RPMI7951 (cell line): Measurements from ENCODE around the gene PNMA6A. TPM values are rescaled to one million over a fixed set of nuclear protein-coding genes. Genes with fewer than 3 reads are reported as not detected.
A peak's percentile ranks its signal among the peaks of the same experiment; 100 is the strongest.
"Not testable (repeated sequence)": the region's sequence is repeated elsewhere in the genome, so short reads cannot be mapped to it uniquely, and the experiment has no call there.

Experiments
- DNase-seq: peaks from one replicate; pipeline ENCODE4 v3.0.0-alpha.2; 2012; ENCODE audit warnings: low read depth
- total RNA-seq: library from RNA; depleted of rRNA; stranded (reverse); fragments of >200 nt; shearing (Covaris generic); gene quantifications from 2 replicates; pipeline ENCODE4 v1.2.3, GENCODE V29; 2014; rRNA removed

Gene PNMA6A
- 0.10 and 0.12 TPM in 2 replicates for total RNA-seq

DNA sequence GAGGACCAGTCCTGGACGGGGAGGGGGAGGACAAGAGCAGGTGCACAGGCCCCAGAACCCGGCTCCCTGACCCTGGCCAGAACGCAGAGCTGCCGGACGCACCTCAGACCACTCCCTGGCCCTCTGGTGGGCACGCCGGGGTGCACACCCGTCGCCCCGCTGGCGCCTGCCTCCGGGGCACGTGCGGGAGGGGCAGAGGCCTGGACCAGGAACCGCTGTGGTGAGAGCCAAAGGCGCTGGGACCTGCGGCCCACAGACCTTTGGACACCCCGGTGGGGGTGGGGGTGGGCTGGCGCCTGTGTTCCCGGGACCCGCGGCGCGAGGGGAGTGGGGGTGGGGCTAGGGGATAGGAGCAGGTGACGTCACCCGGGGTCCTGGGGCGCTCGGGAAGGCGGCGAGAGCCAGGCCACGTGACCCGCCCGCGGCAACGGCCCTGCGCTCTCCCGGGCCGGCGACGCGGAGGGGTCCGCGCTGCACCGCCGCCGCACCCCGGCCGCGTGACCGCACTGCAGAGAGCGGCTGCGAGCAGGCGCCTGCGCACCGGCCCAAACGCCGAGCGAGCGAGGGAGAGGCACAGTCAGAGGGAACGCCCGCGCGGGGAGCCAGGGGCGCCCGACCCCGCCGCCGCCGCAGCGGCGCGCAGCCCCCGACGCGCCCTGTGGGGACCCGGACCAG is at the start of gene PNMA6A:
PNMA6A (plus strand) TSS at position 546 of the 675 bp plus-strand sequence. CDS start 609 bp downstream, outside the sequence.
- not testable (repeated sequence) for DNase-seq

DNA sequence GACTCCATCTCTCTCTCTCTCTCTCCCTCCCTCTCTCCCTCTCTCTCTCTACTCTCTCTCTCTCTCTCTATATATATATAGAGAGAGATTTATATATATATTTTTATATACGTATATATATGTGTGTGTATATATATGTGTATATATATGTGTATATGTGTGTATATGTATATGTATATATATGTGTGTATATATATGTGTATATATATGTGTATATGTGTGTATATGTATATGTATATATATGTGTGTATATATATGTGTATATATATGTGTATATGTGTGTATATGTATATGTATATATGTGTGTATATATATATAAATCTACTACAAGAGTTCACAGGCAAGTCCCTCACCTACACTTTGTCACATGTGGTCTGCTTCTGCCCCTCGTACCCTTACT is 45.8 kb upstream of the PNMA6A start:
- DNase-seq, result not testable (repeated sequence)

GRCh38 chrX:153028487-153028886 is 43.8 kb upstream of the PNMA6A start:
- DNase-seq, result not testable (repeated sequence)

GRCh38 chrX:153029162-153029561 is 43.1 kb upstream of the PNMA6A start:
- DNase-seq, result no peak

DNA sequence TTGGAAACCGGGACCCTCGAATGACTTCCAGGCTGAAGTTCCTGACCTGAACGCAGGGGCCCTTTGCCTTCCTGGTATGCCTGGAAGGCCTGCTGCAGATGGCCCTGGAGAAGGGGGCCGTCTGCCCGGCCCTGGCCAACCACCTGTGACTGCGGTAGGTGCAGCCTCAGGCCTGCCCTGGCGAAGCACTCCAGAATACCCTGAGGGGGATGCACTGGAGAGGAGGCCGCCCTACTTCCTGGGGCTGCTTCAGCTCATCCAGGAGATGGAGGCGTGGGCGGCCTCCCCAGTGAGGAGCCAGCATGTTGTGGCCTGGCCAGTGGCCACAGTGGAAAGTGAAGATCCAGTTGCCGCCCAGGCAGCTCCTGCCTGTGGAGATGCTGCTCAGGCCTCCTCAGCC is 42.4 kb upstream of the PNMA6A start:
- DNase-seq, result no peak

DNA sequence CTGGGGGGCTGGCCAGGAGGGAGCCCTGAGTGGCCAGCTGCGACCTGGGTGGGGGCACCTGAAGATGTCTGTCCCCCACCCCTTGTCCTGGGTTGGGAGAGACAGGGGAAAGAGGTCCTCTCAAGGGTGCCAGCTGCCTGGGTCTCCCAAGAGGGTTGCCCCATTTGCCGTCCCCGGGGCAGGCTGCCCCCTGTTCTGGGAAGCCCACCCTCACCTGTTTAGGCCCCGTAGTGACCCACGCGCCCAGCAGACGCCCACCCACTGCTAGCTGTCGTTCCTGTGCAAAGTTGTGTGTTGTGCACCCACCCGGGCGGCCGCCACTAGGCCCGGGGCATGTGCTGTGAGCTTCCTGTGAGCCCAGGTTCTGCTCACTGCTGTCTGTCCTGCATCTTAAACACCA is 41.5 kb upstream of the PNMA6A start:
- DNase-seq, result no peak

DNA sequence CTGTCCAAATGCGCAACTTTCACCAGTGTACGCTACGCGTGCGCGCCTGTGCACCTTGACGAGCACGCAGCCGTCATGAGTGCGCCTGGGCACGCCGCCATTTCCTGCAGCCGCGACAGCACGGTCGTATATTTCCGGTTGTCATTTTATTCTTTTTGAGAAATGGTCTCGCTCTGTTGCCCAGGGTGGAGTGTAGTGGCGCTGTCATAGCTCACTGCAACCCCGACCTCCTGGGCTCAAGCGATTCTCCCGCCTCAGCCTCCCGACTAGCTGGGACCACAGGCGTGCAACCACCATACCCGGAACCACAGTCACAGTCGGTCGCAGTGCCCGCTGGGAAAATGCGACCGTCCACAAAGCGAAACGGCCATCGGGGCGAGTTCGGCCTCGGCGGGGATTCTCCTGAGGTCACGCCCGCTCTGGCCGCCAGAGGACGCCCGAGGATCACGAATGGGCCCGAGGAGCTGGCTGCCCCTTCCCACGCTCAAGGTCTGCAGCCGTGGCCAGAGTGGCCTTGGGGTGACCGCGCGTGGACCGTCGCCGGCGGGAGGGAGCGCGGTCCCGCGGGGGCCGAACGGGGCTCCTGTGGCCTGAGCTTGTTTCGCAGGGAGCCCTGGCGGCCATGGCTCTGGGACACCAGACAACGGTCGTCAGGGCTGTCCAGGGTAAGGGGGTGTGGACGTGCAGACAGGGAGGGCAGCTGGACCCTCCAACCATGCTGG is 39.7 kb upstream of the PNMA6A start:
- peak; percentile 57 for DNase-seq

- DNase-seq, result no peak
Measured at GRCh38 chrX:153049093-153049492, 23.2 kb upstream of the PNMA6A start.

GRCh38 chrX:153052534-153052933 is 19.7 kb upstream of the PNMA6A start:
- no peak for DNase-seq

GRCh38 chrX:153055871-153056749 is 16.1 kb upstream of the PNMA6A start, which contains the start of gene PNMA3:
TSS of gene PNMA3 (plus strand) at chrX:153056470. CDS start at chrX:153057056, 586 bp downstream.
- no peak for DNase-seq

- no peak for DNase-seq
Measured at GRCh38 chrX:153057281-153057680, 15.0 kb upstream of the PNMA6A start.

DNA sequence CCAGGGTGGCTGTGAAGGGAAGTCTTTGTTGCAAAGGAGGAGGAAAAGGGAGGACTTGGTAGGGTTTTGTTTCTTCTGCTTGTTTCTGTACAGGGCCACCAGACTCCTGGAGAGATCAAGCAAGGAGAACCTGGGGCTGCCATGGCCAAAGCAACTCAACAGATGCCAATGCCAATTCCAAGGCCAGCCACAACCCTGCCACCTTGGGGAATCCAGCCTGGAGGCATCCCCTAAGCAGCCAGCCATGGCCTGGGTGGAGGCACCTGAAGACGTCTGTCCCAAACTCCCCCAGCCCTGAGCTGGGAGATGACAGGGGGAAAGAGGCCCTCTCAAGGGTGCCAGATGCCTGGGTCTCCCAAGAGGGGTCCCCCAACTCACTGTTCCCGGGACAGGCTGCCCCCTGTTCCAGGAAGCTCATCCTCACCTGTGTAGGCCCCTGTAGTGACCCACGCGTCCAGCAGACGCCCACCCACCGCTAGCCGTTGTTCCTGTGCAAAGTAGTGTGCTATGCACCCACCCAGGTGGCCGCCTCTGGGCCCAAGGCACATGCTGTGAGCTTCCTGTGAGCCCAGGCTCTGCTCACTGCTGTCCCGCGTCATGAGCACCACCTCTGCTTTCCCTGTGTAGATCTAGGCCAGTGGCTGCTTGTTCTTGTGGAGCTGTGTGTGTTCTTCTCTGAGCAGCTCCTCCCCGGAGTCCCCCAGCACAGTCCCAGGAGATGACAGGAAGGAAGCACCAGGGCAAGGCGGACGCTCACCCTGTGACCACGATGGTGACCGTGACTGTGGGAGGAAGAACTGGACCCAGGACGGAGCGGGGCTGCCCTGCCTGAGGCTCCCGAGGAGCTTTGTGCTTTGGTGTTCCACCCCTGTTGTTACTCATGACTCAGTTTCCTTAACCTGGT is 12.8 kb upstream of the PNMA6A start:
- DNase-seq, result no peak

DNA sequence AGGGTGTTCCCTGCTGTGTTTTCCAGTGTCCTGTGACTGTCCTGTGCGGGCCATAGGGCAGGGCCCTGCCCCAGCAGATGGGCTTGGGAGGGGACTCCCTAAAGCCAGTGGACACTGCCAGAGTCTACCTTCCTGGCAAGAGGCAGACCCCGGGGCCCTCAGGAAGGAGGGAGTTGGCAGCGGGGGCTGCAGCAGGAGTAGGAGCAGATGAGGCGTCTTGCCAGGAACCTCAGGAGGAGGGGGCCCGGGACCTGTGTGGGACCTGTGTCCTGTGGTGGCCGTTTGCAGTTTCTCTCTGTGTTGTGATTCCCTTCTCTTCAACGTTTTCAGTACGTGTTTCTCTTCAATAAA is 12.2 kb upstream of the PNMA6A start:
- DNase-seq, result no peak

DNA sequence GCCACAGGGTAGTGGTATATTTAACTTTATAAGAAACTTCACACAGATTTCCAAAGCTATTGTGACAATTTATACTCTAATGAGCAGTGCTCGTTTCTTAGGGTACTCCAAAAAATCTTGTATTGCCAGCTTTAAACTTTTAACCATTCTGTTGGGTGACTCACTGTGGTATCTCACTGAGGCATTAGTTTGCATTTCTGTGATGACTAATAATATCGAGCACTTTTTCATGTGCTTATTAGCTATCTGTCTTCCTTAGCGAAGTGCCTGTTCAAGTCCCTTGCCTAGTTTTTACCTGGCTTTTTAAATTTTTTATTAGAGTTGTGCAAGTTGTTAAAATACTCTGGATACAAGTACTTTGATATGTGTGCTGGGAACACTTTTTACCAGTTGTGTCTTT is 10.5 kb upstream of the PNMA6A start:
- peak; percentile 17 for DNase-seq

DNA sequence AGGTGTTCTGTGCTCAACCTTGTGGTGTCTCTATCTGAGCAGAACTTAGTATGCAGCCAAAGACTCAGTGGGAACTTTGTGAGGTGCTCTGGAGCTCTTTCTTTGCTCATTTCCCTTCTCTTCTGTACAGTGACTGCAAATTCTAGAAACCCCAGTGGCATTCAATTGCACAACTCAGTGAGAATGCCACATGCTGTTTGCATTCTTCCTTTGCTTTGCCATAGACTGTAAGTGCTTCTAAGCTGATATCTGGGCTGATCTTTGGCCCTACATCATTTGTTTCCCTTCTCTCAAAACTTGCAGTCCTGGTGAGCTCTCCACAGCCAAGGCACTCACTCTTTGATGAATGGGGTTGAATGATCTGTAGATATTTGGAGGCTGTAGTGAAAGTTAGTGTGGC is 8.9 kb upstream of the PNMA6A start:
- no peak for DNase-seq

- no peak for DNase-seq
Measured at GRCh38 chrX:153064061-153064460, 8.2 kb upstream of the PNMA6A start.

DNA sequence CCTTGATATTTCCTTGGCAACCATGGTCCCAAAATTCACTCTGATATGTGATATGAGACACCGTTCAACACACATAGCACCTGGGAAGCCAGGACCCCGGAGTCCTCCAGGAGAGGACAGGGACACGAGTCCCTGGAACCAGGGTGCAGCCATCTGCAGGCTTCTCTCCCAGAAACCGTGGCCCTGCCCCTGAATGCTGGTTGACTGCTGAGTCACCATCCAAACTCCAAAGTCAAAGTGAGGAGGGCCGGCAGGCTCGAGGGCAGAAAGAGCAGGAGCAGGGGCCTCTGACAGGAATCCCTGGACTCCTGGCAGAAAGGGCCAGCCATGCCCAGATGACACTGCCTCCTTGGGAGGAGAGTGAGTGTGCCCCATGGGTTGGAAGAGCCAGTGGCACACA is 6.9 kb upstream of the PNMA6A start:
- no peak for DNase-seq

GRCh38 chrX:153066402-153066801 is 5.9 kb upstream of the PNMA6A start:
- not testable (repeated sequence) for DNase-seq

DNA sequence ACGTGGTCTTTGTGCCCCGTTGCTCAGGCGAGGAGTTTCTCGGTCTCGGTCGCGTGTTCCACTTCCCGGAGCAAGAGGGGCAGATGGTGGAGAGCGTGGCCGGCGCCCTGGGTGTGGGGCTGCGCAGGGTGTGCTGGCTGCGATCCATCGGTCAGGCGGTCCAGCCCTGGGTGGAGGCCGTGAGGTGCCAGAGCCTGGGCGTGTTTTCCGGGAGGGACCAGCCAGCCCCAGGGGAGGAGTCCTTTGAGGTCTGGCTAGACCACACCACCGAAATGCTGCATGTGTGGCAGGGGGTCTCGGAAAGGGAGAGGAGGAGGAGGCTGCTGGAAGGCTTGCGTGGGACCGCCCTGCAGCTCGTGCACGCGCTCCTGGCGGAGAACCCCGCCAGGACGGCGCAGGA is 1.1 kb downstream of the PNMA6A start:
- DNase-seq, result not testable (repeated sequence)

DNA sequence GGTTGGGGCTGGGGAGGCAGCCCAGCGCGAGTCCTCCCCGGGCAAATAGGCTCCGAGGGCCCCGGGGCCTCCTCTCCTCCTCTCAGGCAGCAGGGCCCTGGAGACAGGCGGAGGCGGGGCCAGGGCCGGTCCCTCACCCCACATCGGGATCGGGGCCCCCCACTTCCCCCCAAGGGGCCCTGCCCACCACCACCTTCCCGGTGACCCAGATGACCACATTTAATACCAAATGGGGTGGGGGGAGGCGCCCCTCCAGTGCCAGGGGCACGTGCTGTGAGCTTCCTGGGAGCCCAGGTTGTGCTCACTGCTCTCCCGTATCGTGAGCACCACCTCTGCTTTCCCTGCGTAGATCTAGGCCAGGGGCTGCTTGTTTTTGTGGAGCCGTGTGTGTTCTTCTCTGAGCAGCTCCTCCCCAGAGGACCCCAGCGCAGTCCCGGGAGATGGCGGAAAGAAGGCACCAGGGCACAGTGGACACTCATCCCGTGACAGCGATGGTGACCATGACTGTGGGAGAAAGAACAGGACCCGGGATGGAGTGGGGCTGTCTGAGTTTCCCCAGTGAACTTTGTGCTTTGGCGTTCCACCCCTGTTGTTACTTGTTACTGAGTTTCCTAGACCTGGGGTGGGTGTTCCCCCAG is 2.1 kb downstream of the PNMA6A start:
- no peak for DNase-seq

DNA sequence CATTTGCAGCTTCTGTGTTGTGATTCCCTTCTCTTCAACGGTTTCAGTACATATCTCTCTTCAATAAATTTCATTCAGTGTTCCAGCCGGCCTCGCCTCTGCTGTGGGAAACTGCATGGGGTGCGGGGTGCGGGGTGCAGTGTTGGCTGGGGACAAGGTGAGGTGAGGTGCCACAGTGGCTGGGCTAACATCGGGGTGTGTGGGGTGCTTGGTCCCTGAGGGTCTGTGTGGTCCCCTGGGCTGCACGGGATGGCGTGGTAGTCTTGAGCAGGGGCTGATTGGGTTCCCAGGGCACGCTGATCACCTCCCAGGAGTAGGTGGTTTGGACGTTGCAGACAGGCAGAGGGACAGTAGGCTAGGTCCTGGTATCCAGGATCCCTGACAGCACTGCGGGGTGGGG is 2.7 kb downstream of the PNMA6A start:
- no peak for DNase-seq
